Measurements from ENCODE around the gene MORN1.

Gene MORN1

DNA sequence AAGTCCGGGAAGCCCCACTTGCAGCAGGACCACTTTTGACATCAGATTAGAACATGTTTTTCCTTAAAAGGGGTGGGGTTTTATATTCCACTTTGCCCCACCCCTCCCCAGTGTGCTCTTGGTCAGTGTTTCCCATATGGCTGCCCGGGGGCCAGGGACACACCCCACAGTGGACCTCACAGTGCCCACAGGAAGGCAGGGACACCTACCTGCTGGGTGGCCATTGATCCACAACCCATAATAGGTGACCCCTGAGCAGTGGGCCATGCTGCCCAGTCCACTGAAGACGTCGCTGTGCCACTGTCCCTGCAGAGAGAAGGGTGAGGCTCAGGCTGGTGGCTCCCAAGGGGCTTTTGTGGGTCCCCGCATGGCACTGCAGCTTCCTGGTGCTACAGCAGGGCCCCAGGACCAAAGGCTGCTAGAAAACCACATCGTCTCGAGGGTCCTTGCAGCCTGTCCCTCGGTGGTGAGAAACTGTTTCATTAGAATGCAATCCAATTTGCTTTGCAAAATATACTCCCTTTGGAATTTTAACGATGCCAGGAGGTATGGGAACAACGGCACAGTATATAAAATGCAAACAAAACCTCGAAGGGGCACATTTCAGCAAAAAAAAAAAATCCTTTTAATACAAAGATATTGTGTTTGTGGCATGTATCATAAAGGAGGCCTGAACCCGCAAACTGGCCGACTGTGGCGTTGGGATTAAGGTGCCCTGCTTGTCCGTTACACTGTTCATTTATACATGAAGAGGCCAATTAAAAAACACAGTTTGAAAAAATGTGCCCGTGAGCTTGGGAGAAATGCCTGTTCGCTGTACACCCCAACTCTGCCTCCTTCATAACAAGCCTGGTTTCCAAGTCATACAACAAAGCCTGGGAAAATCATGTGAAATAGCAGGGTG, 16.9 kb downstream of the MORN1 start:
- no peak for DNase-seq (ENCODE audit: low read depth, low spot score)

DNA sequence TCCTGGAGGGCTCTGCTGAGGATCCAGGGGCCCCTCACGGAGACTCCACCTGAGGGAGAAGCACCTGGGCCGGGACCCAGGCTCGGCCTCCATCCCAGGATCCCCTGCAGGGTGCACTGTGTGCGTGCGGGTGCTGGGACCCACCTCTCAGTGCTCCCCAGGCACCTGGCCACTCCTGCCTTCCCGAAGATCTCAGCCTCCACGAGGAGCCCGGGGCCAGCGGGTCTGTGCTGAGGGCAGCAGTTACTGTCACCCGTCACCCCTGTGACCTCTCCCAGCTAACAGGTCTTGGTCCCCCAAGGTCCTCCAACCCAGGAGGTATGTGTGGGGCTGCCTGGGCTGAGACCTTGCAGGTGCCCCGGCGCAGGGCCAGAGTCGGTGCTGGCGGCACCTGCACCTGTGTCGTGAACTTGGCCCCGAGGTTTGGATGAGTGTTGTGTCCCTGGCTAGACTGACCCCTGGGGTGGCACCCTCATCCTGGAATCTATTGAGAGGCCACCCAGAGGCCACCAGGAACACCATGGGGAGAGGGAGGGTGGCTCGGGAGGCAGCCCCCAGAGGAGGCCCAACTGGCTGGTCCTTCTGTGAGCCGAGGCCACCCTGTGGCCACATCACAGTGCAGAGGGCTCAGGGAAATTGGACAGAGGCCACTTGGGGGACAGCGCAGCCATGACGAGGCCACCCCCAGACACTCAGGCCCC, 17.7 kb downstream of the MORN1 start:
- DNase-seq (ENCODE audit: low read depth, low spot score): no peak

GRCh38 chr1:2372551-2373490, 18.5 kb downstream of the MORN1 start:
- no peak for DNase-seq (ENCODE audit: low read depth, low spot score)

GRCh38 chr1:2368053-2368744, 23.2 kb downstream of the MORN1 start:
- DNase-seq (ENCODE audit: low read depth, low spot score): no peak

- no peak for DNase-seq (ENCODE audit: low read depth, low spot score)
Observed at GRCh38 chr1:2363847-2364513, 27.4 kb downstream of the MORN1 start.

DNA sequence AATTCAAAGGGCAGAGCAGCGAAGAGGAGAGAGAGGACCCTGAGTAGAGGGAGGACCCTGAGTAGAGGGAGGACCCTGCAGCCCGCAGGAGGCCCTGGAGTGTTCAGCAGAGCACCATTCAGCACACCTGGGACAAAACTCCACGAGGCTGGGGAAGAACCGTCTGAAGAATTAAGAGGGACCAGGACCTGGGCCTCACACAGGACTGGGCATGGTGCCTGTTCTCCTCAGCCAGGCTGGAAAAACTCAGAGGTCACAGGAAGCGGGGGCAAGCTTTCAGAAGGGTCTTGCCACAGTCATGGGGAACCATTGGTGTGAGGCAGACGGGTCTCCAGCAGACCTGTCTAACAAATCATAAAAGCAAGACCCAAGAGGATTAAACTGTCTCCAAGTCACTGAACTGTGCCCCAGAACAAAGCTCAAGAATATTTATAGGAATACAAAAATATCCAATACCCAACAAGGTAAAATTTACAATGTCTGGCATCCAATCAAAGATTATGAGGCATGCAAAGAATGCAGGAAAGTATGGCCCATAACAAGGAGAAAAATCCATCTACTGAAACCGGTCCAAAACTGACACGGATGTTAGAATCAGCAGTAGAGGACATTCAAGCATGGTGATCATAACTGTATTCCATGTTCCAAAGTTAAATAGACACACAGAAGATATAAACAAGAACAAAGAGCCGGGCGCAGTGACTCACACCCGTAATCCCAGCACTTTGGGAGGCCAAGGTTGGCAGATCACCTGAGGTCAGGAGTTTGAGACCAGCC, 30.6 kb downstream of the MORN1 start:
- DNase-seq (ENCODE audit: low read depth, low spot score): no peak

DNA sequence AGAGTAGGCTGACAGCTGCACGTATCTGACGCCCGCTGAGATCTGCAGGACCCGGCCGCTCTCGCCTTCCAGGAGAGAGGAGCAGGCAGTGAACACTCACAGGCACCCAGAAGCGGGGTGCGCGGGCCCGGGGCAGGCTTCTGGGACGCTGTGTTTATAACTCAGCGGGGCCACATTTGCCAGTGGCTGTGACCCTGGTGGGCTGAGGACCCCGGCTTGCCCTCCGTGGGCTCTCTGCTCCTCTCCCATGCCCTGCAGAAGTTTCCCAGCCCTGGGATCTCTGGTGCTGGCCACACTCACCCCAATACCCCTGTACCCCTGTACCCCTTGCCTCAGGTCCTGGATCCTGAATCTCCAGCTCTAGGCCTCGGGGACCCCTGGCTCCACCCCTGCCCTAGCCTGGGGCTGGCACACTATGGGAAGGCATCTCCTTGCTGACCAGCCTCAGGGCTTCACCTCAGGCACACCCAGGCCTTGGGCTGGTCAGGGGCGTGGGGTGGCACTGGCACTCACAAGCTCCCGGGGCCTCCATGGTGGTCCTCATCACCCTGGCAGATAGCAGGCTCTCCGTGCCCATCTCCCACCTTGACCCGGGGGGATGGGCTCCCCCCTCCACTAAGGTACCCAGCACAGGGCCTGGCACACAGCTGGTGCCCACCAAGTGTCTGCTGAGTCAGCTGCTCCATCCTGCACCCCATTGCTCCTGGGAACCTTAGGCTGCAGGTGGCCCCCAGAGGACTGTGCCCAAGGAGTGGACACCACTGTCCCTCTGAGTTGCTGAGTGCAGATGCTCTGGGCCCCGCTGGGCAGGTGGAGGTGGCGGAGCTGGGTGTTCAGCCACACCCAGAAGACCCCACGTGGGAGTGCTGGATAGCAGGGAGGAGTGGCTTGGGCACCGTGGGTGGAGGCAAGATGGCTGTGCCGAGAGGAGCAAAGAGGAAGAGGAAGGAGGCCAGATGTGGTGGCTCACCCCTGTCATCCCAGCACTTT, 32.4 kb downstream of the MORN1 start:
- no peak for DNase-seq (ENCODE audit: low read depth, low spot score)

- DNase-seq (ENCODE audit: low read depth, low spot score): no peak
Observed at GRCh38 chr1:2358072-2358471, 33.3 kb downstream of the MORN1 start.

DNA sequence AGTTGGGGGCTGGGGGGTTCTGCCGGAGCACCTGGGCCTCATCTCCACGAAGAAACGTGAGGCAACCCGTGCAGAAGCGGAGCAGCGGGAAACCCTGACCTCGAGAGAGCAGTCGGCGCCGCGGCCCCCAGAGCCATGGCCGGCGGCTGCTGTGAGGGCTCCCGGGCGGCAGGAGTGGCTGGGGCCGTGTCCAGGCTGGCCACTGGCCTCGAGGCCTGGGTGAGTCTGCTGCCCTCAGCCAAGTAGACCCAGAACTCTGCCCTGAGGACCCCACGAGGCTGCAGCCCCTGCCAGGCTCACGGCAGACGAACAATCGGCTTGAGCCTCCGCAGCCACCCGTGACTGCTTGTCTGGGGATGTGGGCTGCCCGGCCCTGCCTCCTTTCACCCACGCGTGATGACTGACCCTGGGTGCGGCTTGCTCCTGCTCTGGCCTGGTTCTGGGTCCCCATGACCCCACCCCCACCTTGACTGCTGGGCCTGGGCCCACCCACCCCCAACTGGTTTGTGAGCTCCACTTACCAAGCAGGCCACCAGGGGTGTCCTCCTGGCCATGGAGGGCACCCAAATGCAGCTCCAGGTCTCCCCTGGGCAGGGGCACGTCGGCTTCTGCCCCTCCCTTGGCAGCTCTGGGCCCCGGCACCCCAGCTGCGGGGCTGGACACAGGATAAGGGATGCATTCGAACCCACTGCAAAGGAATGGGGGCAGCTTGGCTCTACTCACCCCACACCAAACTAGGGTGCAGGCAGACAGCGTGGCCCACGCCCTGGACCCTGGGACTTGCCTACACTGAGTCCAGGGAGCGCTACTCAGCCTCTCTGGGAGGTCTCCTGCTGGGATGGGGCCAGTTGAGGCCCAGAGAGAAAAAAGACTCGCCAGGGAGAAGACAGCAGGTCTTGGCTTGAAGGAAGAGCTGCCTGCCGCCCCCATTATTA, 34.2 kb downstream of the MORN1 start:
- DNase-seq (ENCODE audit: low read depth, low spot score): no peak

DNA sequence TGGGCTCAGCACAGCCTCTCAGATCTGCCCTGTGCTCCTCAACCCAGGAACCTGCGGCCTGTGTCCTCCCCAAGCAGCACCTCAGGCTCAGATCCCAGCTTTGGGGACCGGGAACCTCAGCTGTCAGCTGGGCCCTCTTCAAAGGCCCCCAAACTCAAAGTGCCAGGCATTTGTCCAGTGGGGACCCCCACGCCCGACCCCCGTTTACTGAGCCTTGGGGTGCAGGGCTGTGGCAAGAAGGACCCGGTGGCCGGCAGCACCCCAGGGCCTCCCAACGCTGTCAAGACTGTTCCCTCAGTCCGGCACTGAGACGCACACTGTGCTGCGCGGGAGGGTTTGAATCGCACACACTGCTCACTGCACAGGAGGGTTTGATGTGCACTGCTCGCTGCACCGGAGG, 35.0 kb downstream of the MORN1 start:
- no peak for DNase-seq (ENCODE audit: low read depth, low spot score)

GRCh38 chr1:2355373-2356261, 35.7 kb downstream of the MORN1 start:
- DNase-seq (ENCODE audit: low read depth, low spot score): no peak

DNA sequence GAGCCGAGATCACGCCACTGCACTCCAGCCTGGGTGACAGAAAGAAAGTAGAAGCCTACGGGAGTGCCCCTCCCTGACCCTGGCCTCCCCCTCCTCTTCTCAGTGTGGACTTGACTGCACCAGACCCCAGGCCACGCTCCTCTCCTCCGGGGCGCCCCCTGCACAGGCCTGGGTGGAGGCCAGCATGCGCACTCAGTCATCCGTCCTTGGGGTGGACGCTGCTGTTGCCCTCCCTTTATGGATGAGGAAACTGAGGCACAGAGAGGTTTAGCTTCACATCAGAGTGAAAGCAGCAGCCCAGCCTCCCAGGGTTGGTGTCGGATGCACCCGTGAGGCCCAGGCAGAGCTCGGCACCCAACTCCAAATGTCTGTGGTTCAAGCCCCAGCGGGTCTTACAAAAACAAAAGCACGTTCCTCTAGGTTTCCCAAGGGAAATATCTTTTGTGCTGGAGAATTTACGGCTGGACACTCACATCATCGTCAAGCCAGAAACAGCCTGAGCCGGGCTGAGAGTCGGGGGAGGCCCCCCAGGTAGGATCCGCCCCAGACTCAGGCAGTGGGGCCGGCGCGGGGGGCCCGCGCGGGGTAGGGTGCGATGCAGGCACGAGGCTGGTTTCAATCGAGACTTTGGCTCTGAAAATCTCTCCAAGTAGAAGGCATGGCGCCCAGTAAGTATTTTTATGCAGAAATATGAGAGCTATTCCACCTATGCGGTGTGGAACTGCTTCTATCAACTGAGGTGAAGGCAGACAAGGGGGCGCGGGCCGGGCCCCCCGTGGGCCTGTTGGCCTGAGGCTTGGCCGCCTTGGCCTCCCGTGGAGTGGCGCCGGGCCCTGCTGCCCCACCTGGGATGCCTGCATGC, 36.6 kb downstream of the MORN1 start:
- no peak for DNase-seq (ENCODE audit: low read depth, low spot score)

GRCh38 chr1:2353551-2354438, 37.6 kb downstream of the MORN1 start:
- DNase-seq (ENCODE audit: low read depth, low spot score): no peak

DNA sequence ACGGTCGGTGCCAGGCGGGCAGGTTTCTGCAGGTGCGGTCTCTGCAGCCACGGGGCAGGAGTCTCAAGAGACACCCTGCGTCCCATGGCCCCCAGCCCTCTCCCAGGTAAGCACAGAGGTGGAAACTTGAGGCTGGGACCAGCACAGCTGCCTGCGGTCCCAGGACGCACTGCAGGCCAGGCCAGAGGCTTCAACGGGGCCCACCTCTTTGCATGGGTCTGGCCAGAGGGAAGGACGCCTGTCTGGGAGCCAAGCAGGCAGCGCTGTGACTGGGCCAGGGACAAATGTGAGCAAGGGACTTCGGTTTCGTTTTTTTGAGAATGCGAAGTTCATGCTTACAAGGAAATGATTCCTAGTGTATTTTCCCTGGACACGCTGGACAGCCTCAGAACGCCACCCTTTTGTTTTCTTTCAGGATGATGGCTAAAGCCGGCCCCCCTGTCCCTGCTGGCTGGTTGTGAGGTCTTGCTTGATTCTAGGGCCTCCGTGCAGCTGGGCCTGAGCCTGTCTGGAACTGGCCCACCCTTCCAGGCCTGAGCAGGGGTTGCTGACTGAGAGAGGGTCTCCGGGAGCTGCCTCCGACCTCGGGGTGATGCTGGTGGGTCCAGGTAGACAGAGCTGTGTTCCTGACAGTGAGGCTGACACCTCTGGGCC, 38.3 kb downstream of the MORN1 start:
- DNase-seq (ENCODE audit: low read depth, low spot score): no peak

All from ELF-1 (cell line).